Neural progenitor cell (in vitro differentiated cells): ENCODE results near the gene NOTCH1. TPM values are rescaled to one million over a fixed set of nuclear protein-coding genes. Genes with fewer than 3 reads are reported as not detected.

ENCODE experiments used
- DNase-seq: peaks from one replicate; pipeline ENCODE4 v3.0.0-alpha.2; 2016; ENCODE audit warnings: low spot score
- H2AFZ ChIP-seq: fragments of 200-600 bp; sonication (generic); replicated peaks from 2 replicates; pipeline ENCODE4 v1.6.1; 2016; ENCODE audit warnings: antibody characterized with exemption
- H3F3A ChIP-seq: fragments of 200-600 bp; sonication (generic); 2 replicates; pipeline ENCODE4 v1.6.1; 2016; ENCODE audit warnings: antibody characterized with exemption, low read depth
- H3K27ac ChIP-seq: fragments of 200-600 bp; sonication (generic); 2 replicates; pipeline ENCODE4 v1.5.1; 2016; ENCODE audit warnings: mild to moderate bottlenecking
- H3K27me3 ChIP-seq: fragments of 200-600 bp; sonication (generic); 2 replicates; pipeline ENCODE4 v1.6.1; 2016; ENCODE audit warnings: mild to moderate bottlenecking, moderate library complexity
- H3K36me3 ChIP-seq: fragments of 200-600 bp; sonication (generic); 2 replicates; pipeline ENCODE4 v1.5.1; 2016
- H3K4me1 ChIP-seq: fragments of 200-600 bp; sonication (generic); 2 replicates; pipeline ENCODE4 v1.6.1; 2016; ENCODE audit warnings: mixed run types
- H3K4me2 ChIP-seq: fragments of 200-600 bp; sonication (generic); 2 replicates; pipeline ENCODE4 v1.6.1; 2016
- H3K4me3 ChIP-seq: fragments of 200-600 bp; sonication (generic); 2 replicates; pipeline ENCODE4 v1.5.1; 2016
- H3K79me2 ChIP-seq: fragments of 200-600 bp; sonication (generic); 2 replicates; pipeline ENCODE4 v1.6.1; 2016; ENCODE audit warnings: low read depth
- H3K9ac ChIP-seq: fragments of 200-600 bp; sonication (generic); 2 replicates; pipeline ENCODE4 v1.6.1; 2016
- H3K9me3 ChIP-seq: fragments of 200-600 bp; sonication (generic); 2 replicates; pipeline ENCODE4 v1.5.1; 2016; ENCODE audit warnings: low read depth
- H4K20me1 ChIP-seq: fragments of 200-600 bp; sonication (generic); 2 replicates; pipeline ENCODE4 v1.6.1; 2016; ENCODE audit warnings: low read depth
- H3K27ac Mint-ChIP-seq: 3 replicates; pipeline ENCODE4 v1.8.0; 2021; ENCODE audit warnings: mixed read lengths
- H3K27me3 Mint-ChIP-seq: 2 replicates; pipeline ENCODE4 v1.8.0; 2022; ENCODE audit warnings: low read depth, mild to moderate bottlenecking, inconsistent platforms, moderate library complexity, mixed read lengths; ENCODE audit not compliant: insufficient read depth
- H3K36me3 Mint-ChIP-seq: 3 replicates; pipeline ENCODE4 v1.8.0; 2021; ENCODE audit warnings: mixed read lengths
- H3K4me1 Mint-ChIP-seq: 3 replicates; pipeline ENCODE4 v1.8.0; 2021; ENCODE audit warnings: mixed read lengths
- H3K4me3 Mint-ChIP-seq: 3 replicates; pipeline ENCODE4 v1.8.0; 2021; ENCODE audit warnings: mild to moderate bottlenecking, moderate library complexity, mixed read lengths
- H3K9me3 Mint-ChIP-seq: 3 replicates; pipeline ENCODE4 v1.8.0; 2020; ENCODE audit warnings: mixed read lengths
- EZH2 ChIP-seq: fragments of 200-600 bp; sonication (generic); IDR thresholded peaks from 2 replicates; pipeline ENCODE4 v1.6.1; 2017; ENCODE audit warnings: antibody characterized with exemption, mild to moderate bottlenecking, moderate library complexity
- EZH2phosphoT487 ChIP-seq: fragments of 200-600 bp; sonication (generic); IDR thresholded peaks from 2 replicates; pipeline ENCODE4 v1.6.1; 2017; ENCODE audit warnings: antibody characterized with exemption
- microRNA-seq: library from miRNA; unstranded; fragments of <30 nt; microRNA quantifications from one replicate; pipeline ENCODE4, GENCODE V29; 2016
- small RNA-seq: library from RNA; depleted of rRNA; stranded (forward); fragments of <200 nt; gene quantifications from one replicate; pipeline ENCODE3, GENCODE V24; 2015
- total RNA-seq: library from RNA; depleted of rRNA; stranded (reverse); fragments of >200 nt; gene quantifications from 2 replicates; pipeline ENCODE4 v1.2.3, GENCODE V29; 2015; ENCODE audit warnings: low replicate concordance
- TF ChIP-seq, protein P1 (sequence below): fragments of 200-600 bp; sonication (generic); IDR thresholded peaks from 2 replicates; pipeline ENCODE4 v1.5.1; 2017; ENCODE audit warnings: antibody characterized with exemption, mild to moderate bottlenecking

NOTCH1 gene
- total RNA-seq, 1 donor from 2014 or later = 11.7 TPM

DNA sequence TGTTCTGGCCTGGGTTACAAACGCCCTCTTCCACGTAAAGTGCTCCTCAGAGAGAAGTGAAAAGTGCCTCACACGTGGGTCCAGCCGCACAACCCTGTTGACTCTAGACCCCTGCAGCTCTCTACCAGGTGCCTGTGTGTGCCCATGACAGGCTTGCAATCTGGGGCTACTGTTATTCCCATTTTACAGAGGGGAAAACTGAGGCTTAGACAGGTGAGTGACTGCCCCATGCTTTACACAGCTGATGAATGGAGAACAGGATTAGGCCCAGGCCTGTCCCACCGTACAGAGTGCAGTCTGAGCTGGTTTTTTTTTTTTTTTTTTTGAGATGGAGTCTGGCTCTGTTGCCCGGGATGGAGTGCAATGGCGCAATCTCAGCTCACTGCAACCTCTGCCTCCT is 100.0 kb downstream of the NOTCH1 start:
- Mint-ChIP-seq H3K36me3 (peaks cover 33% of the 10 kb centered on the region), H3K27ac (no peak overlapping the region)
- H4K20me1 ChIP-seq = peaks cover 6% of the 10 kb centered on the region

More for the DNA sequence above, 100.0 kb downstream of the NOTCH1 start:
- H3K27ac ChIP-seq = no peak overlapping the region
- H3K4me2 ChIP-seq = no peak overlapping the region
- no peak overlapping the region for H3K9ac ChIP-seq
- no peak overlapping the region for H3K4me3 ChIP-seq
- no peaks in the 10 kb centered on the region for H3K79me2 ChIP-seq
- H3K27me3 ChIP-seq = no peaks in the 10 kb centered on the region
- no peak for TF ChIP-seq EZH2
- TF ChIP-seq, protein P1, sequence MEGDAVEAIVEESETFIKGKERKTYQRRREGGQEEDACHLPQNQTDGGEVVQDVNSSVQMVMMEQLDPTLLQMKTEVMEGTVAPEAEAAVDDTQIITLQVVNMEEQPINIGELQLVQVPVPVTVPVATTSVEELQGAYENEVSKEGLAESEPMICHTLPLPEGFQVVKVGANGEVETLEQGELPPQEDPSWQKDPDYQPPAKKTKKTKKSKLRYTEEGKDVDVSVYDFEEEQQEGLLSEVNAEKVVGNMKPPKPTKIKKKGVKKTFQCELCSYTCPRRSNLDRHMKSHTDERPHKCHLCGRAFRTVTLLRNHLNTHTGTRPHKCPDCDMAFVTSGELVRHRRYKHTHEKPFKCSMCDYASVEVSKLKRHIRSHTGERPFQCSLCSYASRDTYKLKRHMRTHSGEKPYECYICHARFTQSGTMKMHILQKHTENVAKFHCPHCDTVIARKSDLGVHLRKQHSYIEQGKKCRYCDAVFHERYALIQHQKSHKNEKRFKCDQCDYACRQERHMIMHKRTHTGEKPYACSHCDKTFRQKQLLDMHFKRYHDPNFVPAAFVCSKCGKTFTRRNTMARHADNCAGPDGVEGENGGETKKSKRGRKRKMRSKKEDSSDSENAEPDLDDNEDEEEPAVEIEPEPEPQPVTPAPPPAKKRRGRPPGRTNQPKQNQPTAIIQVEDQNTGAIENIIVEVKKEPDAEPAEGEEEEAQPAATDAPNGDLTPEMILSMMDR = no peak
- TF ChIP-seq EZH2phosphoT487 = no peak
- no peaks in the 10 kb centered on the region for H3K36me3 ChIP-seq
- Mint-ChIP-seq H3K27me3 (peaks cover 6% of the 10 kb centered on the region), H3K4me3 (no peak overlapping the region), H3K4me1 (no peaks in the 10 kb centered on the region), H3K9me3 (no peaks in the 10 kb centered on the region)
- no peak overlapping the region for H2AFZ ChIP-seq
- no peaks in the 10 kb centered on the region for H3K9me3 ChIP-seq
- DNase-seq = no peak
- H3K4me1 ChIP-seq = no peaks in the 10 kb centered on the region
- H3F3A ChIP-seq = peaks cover 11% of the 10 kb centered on the region

Small RNA genes within 50 kb of the gene (microRNA-seq; reads per million reads assigned to microRNA genes)
- gene MIR4673 (not detected), gene MIR4674 (not detected)

Small RNA genes within 50 kb of the gene (small RNA-seq; reads per million reads assigned to genes)
- not detected for gene MIR4673
- gene MIR4674 = not detected

Other genes with a start within 250 kb of the NOTCH1 start
- 0.09 TPM in 1 of 2 replicates, not detected in the other for gene CCDC187, start 242.0 kb downstream of the NOTCH1 start, total RNA-seq
- 6.2 and 39.7 TPM in 2 replicates for gene GPSM1, start 218.5 kb downstream of the NOTCH1 start, total RNA-seq
- gene DNLZ, start 182.3 kb downstream of the NOTCH1 start, total RNA-seq = 3.4 and 15.8 TPM in 2 replicates
- gene CARD9, start 172.4 kb downstream of the NOTCH1 start, total RNA-seq = 0.96 TPM in 1 of 2 replicates, not detected in the other
- gene SNAPC4, start 145.9 kb downstream of the NOTCH1 start, total RNA-seq = 6.8 and 16.5 TPM in 2 replicates
- 34.9 and 52.3 TPM in 2 replicates for gene ENTR1, start 135.4 kb downstream of the NOTCH1 start, total RNA-seq
- 51.3 and 65.3 TPM in 2 replicates for gene PMPCA, start 135.4 kb downstream of the NOTCH1 start, total RNA-seq
- 8.8 and 23.6 TPM in 2 replicates for gene INPP5E, start 106.2 kb downstream of the NOTCH1 start, total RNA-seq
- 16.8 and 23.8 TPM in 2 replicates for gene SEC16A, start 63.0 kb downstream of the NOTCH1 start, total RNA-seq
- gene EGFL7, start 116.9 kb upstream of the NOTCH1 start, total RNA-seq = 16.5 and 47.4 TPM in 2 replicates
- gene AGPAT2, start 141.4 kb upstream of the NOTCH1 start, total RNA-seq = 2.4 and 3.4 TPM in 2 replicates
- 11.8 and 52.8 TPM in 2 replicates for gene DIPK1B, start 166.5 kb upstream of the NOTCH1 start, total RNA-seq
- gene LCN10, start 196.9 kb upstream of the NOTCH1 start, total RNA-seq = not detected in 2 replicates
- not detected in 2 replicates for gene LCN6, start 202.5 kb upstream of the NOTCH1 start, total RNA-seq
- gene LCN8, start 212.2 kb upstream of the NOTCH1 start, total RNA-seq = not detected in 2 replicates
- not detected in 2 replicates for gene LCN15, start 218.5 kb upstream of the NOTCH1 start, total RNA-seq
- 19.9 and 46.8 TPM in 2 replicates for gene TMEM141, start 245.3 kb upstream of the NOTCH1 start, total RNA-seq